ENCODE measurements around the gene NMT1. TPM values are rescaled to one million over a fixed set of nuclear protein-coding genes. Genes with fewer than 3 reads are reported as not detected.
A peak's percentile ranks its signal among the peaks of the same experiment; 100 is the strongest.

The NMT1 gene
- total and polyA plus RNA-seq, 2 of the 13 experiments (the other 11 are each of a cell fraction or from before 2014, with no cell fraction given), result 75.7 to 142 TPM

DNA sequence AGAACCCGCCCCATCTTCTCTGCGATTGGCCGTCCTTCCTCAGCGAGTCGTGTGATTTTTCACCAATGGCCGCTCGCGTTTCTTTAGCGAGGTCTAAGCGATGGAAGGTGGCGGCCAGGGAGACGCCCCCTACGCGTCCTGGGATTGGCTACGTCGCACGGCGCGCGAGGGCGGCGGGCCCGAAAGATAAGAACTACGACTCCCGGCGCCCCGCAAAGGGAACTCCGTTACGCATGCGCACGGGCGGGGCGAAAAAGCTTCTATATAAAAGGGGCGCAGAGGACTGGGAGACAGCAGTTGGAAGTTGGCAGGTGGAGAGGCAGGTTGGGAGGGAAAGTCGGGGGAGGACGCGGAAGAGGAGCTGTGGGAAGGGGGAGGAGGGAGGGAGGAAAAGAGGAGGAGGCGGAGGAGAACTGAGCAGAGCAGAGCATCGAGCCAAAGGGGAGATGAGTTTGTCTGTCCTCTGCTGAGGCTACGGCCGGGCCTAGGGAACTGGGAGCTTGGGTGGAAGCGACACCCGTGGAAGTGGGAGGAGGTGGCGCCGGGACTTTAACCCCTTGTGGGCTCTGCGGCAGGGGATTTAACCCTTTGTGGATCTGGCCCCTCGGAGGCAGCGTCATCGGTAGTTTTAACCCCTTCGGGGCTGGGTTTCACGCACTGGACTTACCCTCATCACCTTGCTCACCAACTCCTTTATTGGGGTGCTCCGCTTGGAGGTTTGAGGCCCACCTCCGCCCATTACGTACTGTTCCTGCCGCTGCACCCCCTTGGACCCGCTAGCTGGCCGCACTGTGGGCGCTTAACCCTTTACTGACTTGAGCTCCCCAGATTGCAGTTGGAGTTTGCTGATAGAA lies 87.3 kb downstream of the NMT1 start, which contains the start of gene HEXIM1 (continued):
- TF ChIP-seq, protein P1, sequence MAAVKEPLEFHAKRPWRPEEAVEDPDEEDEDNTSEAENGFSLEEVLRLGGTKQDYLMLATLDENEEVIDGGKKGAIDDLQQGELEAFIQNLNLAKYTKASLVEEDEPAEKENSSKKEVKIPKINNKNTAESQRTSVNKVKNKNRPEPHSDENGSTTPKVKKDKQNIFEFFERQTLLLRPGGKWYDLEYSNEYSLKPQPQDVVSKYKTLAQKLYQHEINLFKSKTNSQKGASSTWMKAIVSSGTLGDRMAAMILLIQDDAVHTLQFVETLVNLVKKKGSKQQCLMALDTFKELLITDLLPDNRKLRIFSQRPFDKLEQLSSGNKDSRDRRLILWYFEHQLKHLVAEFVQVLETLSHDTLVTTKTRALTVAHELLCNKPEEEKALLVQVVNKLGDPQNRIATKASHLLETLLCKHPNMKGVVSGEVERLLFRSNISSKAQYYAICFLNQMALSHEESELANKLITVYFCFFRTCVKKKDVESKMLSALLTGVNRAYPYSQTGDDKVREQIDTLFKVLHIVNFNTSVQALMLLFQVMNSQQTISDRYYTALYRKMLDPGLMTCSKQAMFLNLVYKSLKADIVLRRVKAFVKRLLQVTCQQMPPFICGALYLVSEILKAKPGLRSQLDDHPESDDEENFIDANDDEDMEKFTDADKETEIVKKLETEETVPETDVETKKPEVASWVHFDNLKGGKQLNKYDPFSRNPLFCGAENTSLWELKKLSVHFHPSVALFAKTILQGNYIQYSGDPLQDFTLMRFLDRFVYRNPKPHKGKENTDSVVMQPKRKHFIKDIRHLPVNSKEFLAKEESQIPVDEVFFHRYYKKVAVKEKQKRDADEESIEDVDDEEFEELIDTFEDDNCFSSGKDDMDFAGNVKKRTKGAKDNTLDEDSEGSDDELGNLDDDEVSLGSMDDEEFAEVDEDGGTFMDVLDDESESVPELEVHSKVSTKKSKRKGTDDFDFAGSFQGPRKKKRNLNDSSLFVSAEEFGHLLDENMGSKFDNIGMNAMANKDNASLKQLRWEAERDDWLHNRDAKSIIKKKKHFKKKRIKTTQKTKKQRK (IDR thresholded peaks at IDR 0.05; ENCODE audit: low read length), result no peak
- TF ChIP-seq FOXO1 (CRISPR knock-in tag; IDR thresholded peaks at IDR 0.05) (peak; percentile 44), MTF2 (CRISPR knock-in tag; IDR thresholded peaks at IDR 0.05; ENCODE audit: borderline replicate concordance) (no peak), JDP2 (CRISPR knock-in tag; IDR thresholded peaks at IDR 0.05; ENCODE audit: borderline replicate concordance) (no peak; the same call in 1 of the 2 replicates), MIER3 (CRISPR knock-in tag; IDR thresholded peaks at IDR 0.05; ENCODE audit: borderline replicate concordance) (peak; percentile 88), SMC3 (IDR thresholded peaks at IDR 0.05; ENCODE audit: low read length) (peak; percentile 45), POLR2AphosphoS2 (IDR thresholded peaks at IDR 0.05; ENCODE audit: low read depth, low read length) (peak; percentile 100), EZH2 (conservative IDR thresholded peaks at IDR 0.05; ENCODE audit: low read depth, low read length) (no peak), YEATS2 (CRISPR knock-in tag; IDR thresholded peaks at IDR 0.05; ENCODE audit: borderline replicate concordance) (peak; percentile 26; the same call in 1 of the 2 replicates), TP53 (CRISPR knock-in tag; conservative IDR thresholded peaks at IDR 0.05) (0 out of 2 replicates have a peak, but pooled peaks have one; percentile 70)
- TF ChIP-seq, protein P2, sequence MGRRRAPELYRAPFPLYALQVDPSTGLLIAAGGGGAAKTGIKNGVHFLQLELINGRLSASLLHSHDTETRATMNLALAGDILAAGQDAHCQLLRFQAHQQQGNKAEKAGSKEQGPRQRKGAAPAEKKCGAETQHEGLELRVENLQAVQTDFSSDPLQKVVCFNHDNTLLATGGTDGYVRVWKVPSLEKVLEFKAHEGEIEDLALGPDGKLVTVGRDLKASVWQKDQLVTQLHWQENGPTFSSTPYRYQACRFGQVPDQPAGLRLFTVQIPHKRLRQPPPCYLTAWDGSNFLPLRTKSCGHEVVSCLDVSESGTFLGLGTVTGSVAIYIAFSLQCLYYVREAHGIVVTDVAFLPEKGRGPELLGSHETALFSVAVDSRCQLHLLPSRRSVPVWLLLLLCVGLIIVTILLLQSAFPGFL (CRISPR knock-in tag; IDR thresholded peaks at IDR 0.05), result no peak
- TF ChIP-seq, protein P3, sequence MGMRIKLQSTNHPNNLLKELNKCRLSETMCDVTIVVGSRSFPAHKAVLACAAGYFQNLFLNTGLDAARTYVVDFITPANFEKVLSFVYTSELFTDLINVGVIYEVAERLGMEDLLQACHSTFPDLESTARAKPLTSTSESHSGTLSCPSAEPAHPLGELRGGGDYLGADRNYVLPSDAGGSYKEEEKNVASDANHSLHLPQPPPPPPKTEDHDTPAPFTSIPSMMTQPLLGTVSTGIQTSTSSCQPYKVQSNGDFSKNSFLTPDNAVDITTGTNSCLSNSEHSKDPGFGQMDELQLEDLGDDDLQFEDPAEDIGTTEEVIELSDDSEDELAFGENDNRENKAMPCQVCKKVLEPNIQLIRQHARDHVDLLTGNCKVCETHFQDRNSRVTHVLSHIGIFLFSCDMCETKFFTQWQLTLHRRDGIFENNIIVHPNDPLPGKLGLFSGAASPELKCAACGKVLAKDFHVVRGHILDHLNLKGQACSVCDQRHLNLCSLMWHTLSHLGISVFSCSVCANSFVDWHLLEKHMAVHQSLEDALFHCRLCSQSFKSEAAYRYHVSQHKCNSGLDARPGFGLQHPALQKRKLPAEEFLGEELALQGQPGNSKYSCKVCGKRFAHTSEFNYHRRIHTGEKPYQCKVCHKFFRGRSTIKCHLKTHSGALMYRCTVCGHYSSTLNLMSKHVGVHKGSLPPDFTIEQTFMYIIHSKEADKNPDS (CRISPR knock-in tag; IDR thresholded peaks at IDR 0.05), result no peak
- TF ChIP-seq, protein P4, sequence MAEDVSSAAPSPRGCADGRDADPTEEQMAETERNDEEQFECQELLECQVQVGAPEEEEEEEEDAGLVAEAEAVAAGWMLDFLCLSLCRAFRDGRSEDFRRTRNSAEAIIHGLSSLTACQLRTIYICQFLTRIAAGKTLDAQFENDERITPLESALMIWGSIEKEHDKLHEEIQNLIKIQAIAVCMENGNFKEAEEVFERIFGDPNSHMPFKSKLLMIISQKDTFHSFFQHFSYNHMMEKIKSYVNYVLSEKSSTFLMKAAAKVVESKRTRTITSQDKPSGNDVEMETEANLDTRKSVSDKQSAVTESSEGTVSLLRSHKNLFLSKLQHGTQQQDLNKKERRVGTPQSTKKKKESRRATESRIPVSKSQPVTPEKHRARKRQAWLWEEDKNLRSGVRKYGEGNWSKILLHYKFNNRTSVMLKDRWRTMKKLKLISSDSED (CRISPR knock-in tag; IDR thresholded peaks at IDR 0.05), result 0 out of 2 replicates have a peak, but pooled peaks have one; percentile 41

Data from HepG2 (cell line).